Measurements from ENCODE around the gene TTLL3.

Gene TTLL3

DNA sequence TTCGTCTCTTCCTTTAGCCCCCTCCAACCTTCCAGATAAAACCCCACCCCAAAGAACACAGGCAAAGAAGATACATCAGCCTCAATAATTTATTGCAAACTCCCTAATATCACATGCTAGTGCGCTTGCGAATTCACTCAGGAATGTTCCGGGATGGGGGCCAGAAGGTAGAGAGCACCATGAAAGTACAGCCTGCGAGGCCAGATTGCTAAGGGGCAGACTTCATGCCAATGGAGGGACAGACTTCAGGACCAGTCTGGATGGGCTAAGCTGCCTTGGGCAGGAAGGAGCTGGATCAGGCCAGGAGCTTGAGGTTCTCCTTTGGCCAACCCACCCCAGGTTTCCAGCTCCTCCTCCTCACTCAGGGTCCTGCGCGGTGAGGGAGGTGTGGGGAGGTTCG is 56.6 kb downstream of the TTLL3 start:
- no peak for TF ChIP-seq POLR2AphosphoS5 (IDR thresholded peaks at IDR 0.05; ENCODE audit: low read depth, low read length)
- TF ChIP-seq TAF1 (IDR thresholded peaks at IDR 0.05; ENCODE audit: borderline replicate concordance, insufficient read depth, low read length): no peak
- TF ChIP-seq SIN3A (IDR thresholded peaks at IDR 0.05; ENCODE audit: borderline replicate concordance, insufficient read depth, low read length): no peak
- TF ChIP-seq FOXP2 (optimal IDR thresholded peaks at IDR 0.05; ENCODE audit: borderline replicate concordance, extremely low read depth, extremely low read length, insufficient read depth): no peak
- TF ChIP-seq, protein P1, sequence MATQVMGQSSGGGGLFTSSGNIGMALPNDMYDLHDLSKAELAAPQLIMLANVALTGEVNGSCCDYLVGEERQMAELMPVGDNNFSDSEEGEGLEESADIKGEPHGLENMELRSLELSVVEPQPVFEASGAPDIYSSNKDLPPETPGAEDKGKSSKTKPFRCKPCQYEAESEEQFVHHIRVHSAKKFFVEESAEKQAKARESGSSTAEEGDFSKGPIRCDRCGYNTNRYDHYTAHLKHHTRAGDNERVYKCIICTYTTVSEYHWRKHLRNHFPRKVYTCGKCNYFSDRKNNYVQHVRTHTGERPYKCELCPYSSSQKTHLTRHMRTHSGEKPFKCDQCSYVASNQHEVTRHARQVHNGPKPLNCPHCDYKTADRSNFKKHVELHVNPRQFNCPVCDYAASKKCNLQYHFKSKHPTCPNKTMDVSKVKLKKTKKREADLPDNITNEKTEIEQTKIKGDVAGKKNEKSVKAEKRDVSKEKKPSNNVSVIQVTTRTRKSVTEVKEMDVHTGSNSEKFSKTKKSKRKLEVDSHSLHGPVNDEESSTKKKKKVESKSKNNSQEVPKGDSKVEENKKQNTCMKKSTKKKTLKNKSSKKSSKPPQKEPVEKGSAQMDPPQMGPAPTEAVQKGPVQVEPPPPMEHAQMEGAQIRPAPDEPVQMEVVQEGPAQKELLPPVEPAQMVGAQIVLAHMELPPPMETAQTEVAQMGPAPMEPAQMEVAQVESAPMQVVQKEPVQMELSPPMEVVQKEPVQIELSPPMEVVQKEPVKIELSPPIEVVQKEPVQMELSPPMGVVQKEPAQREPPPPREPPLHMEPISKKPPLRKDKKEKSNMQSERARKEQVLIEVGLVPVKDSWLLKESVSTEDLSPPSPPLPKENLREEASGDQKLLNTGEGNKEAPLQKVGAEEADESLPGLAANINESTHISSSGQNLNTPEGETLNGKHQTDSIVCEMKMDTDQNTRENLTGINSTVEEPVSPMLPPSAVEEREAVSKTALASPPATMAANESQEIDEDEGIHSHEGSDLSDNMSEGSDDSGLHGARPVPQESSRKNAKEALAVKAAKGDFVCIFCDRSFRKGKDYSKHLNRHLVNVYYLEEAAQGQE (IDR thresholded peaks at IDR 0.05; ENCODE audit: insufficient read depth in 1 of 2, low read depth in 2 of 2, low read length in 2 of 2): no peak

DNA sequence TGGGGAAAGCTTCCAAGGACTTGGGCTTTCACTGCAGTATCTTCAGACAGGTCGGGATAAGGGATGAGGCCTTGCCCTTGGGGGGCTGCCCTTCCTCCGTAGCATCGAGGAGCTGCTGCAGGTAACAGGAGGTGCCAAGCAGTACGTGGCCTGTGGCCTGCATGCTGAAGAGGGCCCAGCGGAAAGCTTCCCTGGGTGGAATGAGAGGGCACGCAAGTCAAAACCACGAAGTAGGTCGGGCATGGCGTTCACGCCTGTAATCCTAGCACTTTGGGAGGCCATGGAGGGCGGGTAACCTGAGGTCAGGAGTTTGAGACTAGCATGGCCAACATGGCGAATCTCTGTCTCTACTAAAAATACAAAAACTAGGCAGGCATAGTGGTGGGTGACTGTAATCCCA is 57.0 kb downstream of the TTLL3 start:
- no peak for TF ChIP-seq TAF1 (IDR thresholded peaks at IDR 0.05; ENCODE audit: borderline replicate concordance, insufficient read depth, low read length)
- no peak for TF ChIP-seq FOXP2 (optimal IDR thresholded peaks at IDR 0.05; ENCODE audit: borderline replicate concordance, extremely low read depth, extremely low read length, insufficient read depth)
- TF ChIP-seq POLR2AphosphoS5 (IDR thresholded peaks at IDR 0.05; ENCODE audit: low read depth, low read length): no peak

DNA sequence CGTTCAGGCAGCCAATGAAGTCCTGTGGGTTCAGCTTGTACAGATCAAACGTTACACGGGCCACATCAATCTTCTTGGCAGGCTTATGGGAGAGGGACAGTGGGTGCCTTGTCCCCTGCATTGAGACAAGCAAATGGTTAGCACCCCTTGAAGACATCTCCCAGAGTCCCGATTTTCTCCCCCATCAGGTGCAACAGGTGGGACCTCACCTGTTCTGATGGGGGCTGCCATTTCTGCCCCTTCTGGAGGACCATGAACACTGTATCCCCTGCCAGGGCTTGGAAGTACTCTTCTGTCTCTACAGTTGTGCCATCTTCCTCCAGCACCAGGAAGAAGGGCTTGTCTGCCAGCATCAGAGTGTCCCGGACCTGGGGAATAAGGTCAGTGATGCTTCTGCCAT is 59.9 kb downstream of the TTLL3 start:
- no peak for TF ChIP-seq FOXP2 (optimal IDR thresholded peaks at IDR 0.05; ENCODE audit: borderline replicate concordance, extremely low read depth, extremely low read length, insufficient read depth)

DNA sequence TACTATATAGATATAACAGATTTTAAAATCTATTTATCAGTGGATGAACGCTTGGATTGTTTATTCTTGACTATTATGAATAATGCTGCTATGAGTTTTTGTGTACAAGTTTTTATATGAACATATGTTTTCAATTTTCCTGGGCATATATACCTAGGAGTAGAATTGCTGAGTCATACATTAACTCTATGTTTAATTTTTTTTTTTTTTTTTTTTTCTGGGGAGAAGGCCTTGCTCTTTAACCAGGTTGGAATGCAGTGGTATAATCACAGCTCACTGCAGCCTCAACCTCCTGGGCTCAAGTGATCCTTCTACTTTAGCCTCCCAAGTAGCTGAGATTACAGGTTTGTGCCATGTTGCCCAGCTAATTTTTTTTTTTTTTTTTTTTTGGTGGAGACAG is 60.9 kb downstream of the TTLL3 start:
- TF ChIP-seq SIN3A (IDR thresholded peaks at IDR 0.05; ENCODE audit: borderline replicate concordance, insufficient read depth, low read length) (no peak), FOXP2 (optimal IDR thresholded peaks at IDR 0.05; ENCODE audit: borderline replicate concordance, extremely low read depth, extremely low read length, insufficient read depth) (no peak), POLR2AphosphoS5 (IDR thresholded peaks at IDR 0.05; ENCODE audit: low read depth, low read length) (no peak), TAF1 (IDR thresholded peaks at IDR 0.05; ENCODE audit: borderline replicate concordance, insufficient read depth, low read length) (no peak)
- TF ChIP-seq, protein P1 (IDR thresholded peaks at IDR 0.05; ENCODE audit: insufficient read depth in 1 of 2, low read depth in 2 of 2, low read length in 2 of 2): no peak

DNA sequence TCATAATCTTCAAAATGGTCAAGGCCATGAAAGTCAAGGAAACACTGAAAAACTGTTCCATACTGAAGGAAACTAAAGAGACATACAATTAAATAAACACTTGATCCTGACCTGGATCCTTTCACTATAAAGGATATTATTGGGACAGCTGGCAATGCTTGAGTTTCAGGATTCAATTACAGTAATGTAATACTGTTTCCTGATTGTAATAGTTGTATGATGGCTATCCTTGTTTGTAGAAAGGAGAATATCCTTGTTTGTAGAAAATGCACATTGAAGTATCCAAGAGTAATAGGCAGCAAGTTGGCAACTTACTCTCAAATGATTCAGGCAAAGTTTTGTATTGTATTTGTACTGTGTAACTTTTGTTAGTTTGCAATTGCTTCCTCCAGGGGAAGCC is 65.4 kb downstream of the TTLL3 start:
- TF ChIP-seq, protein P1 (IDR thresholded peaks at IDR 0.05; ENCODE audit: insufficient read depth in 1 of 2, low read depth in 2 of 2, low read length in 2 of 2): no peak
- TF ChIP-seq SIN3A (IDR thresholded peaks at IDR 0.05; ENCODE audit: borderline replicate concordance, insufficient read depth, low read length) (no peak), TAF1 (IDR thresholded peaks at IDR 0.05; ENCODE audit: borderline replicate concordance, insufficient read depth, low read length) (no peak), POLR2AphosphoS5 (IDR thresholded peaks at IDR 0.05; ENCODE audit: low read depth, low read length) (no peak), FOXP2 (optimal IDR thresholded peaks at IDR 0.05; ENCODE audit: borderline replicate concordance, extremely low read depth, extremely low read length, insufficient read depth) (no peak)

DNA sequence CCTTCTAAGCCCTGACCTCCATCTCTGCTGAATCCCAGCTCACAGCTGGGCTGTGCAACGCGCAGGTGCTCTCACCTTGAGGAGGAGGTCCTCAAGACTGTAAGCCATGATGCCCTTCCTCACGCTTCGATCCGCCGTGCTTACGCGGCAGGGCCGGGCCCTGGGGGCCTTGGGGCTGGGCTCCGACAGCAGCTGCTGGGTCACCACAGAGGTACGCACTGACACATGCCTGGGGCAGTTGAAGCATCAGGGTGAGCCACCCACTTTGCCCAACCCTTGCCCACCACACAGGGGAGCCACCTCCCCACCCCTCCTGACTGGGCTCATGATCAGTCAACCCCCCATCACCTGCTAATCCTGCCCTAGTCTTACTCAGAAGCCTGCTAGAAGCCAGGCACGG is 66.9 kb downstream of the TTLL3 start:
- TF ChIP-seq TAF1 (IDR thresholded peaks at IDR 0.05; ENCODE audit: borderline replicate concordance, insufficient read depth, low read length) (no peak), SIN3A (IDR thresholded peaks at IDR 0.05; ENCODE audit: borderline replicate concordance, insufficient read depth, low read length) (no peak), FOXP2 (optimal IDR thresholded peaks at IDR 0.05; ENCODE audit: borderline replicate concordance, extremely low read depth, extremely low read length, insufficient read depth) (no peak), POLR2AphosphoS5 (IDR thresholded peaks at IDR 0.05; ENCODE audit: low read depth, low read length) (no peak)
- TF ChIP-seq, protein P1 (IDR thresholded peaks at IDR 0.05; ENCODE audit: insufficient read depth in 1 of 2, low read depth in 2 of 2, low read length in 2 of 2): no peak
